ENCODE measurements around the gene NF1.
A peak's percentile ranks its signal among the peaks of the same experiment; 100 is the strongest.

Gene NF1

GRCh38 chr17:31389657-31390381, 295.0 kb downstream of the NF1 start:
- DNase-seq: peak; percentile 48

- DNase-seq: no peak
These were observed 295.6 kb downstream of the NF1 start for GRCh38 chr17:31390426-31390747.

GRCh38 chr17:31390748-31391495, 296.1 kb downstream of the NF1 start:
- no peak for DNase-seq

- DNase-seq: peak; percentile 38
These were observed 296.7 kb downstream of the NF1 start, which contains the start of gene RAB11FIP4 for GRCh38 chr17:31391496-31391949. RAB11FIP4 (plus strand) TSS chr17:31391675; CDS start chr17:31391853, 178 bp downstream.

GRCh38 chr17:31392002-31392855, 297.5 kb downstream of the NF1 start:
- DNase-seq: peak; percentile 47

GRCh38 chr17:31392856-31393748, 298.3 kb downstream of the NF1 start:
- no peak for DNase-seq

- DNase-seq: no peak
These were observed 299.0 kb downstream of the NF1 start for GRCh38 chr17:31393749-31394146.

- DNase-seq: no peak
These were observed 299.8 kb downstream of the NF1 start for GRCh38 chr17:31394544-31394943.

- no peak for DNase-seq
These were observed 302.6 kb downstream of the NF1 start for GRCh38 chr17:31397256-31397939.

GRCh38 chr17:31398381-31399311, 303.9 kb downstream of the NF1 start:
- no peak for DNase-seq

GRCh38 chr17:31400481-31400950, 305.7 kb downstream of the NF1 start:
- DNase-seq: no peak

GRCh38 chr17:31401456-31402254, 306.9 kb downstream of the NF1 start:
- no peak for DNase-seq

GRCh38 chr17:31404028-31404949, 309.5 kb downstream of the NF1 start:
- DNase-seq: no peak

- DNase-seq: no peak
These were observed 311.2 kb downstream of the NF1 start for GRCh38 chr17:31405890-31406371.

- DNase-seq: no peak
These were observed 313.8 kb downstream of the NF1 start for GRCh38 chr17:31408586-31408985.

GRCh38 chr17:31411707-31412285, 317.0 kb downstream of the NF1 start:
- DNase-seq: no peak

GRCh38 chr17:31412511-31412910, 317.7 kb downstream of the NF1 start:
- DNase-seq: no peak
